HG03196 (cell line): ENCODE results near the gene FAM53B.
A peak's percentile ranks its signal among the peaks of the same experiment; 100 is the strongest.

ENCODE experiments used
- ATAC-seq: cut with Tn5 transposase; IDR thresholded peaks from one replicate; pipeline ENCODE4 v1.9.1; 2021; ENCODE audit not compliant: unreplicated experiment

Gene FAM53B

DNA sequence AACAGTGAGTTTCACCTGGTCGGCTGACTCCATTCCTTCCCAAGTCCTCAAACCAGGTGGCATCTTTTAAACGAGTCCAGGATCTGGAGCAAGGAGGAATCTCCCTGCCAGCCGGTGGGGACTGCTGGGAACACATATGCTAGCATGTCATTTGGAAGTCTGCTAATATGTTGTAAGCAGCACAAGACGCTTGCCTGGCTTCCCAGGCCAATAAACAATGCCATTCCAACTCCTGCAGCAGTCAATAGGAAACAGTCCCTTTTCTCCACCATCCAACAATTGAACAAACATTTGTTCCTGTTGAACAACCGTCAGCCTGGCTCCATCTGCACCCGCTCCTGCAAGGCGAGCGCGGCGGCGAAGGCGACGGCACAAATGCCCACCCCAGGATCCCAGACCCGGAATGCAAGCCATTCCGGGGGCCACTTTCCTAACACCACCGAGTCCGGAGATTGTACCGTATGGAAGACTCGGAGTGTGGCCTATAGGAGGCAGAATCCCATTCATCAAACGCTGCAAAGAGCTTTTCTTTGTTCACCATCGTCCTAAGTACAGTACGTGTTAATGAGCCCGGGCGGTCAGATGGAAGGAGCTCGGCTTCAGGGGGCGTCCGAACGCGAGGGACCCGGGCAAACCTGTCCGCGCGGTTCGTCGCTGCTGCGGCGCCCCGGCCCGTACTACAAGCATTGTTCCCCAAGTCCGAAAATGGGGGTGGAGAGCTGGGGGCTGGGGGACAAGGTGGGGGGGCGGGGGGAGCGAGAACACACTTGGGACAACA lies 1.6 kb downstream of the FAM53B start:
- no peak for ATAC-seq

- ATAC-seq, result no peak
Observed at GRCh38 chr10:124741922-124742412, 2.2 kb downstream of the FAM53B start.

GRCh38 chr10:124741281-124741921 lies 2.8 kb downstream of the FAM53B start:
- ATAC-seq, result peak; percentile 42

DNA sequence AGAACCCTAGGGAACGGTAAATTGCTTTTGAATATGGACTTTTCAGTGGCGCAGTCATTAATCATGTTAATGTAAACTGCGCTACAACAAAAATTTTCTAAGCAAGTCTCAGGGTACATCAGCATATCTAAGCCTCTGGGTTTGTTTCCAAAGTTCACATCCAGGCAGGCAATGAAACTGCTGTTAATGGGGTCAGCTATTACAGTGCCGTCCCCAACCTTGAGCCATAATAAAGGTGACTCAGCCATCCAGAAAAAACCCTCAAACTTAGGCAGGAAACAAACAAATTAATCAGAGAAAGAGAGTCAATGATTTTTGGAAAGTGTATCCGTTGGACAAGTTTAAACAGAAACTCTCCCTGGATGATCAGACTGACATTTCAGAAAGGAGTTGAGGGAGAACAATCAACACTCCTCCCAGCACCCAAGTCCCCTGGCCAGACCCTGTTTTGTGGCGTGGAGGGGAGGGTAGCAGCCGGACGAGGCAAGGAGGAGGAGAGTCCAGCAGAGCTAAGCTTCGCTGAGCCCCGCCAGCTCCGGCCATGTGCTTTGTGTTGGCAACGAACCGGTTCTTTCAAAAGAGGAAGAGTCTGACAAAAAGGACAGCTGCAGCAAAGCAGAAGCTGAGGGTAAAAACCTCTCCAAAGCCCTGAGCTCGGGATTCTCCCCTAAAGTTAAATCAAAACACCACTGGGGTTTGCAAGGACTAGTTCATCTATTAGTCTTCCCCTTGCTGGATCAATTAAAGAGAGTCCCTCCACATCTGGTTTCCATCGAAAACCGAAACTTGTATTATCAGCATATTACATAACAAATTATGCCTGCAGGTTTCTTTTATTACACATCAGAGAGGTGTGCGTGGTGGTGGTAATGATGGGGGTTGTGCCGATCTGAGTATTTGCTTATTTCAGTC lies 3.6 kb downstream of the FAM53B start:
- peak; percentile 18 for ATAC-seq

GRCh38 chr10:124739986-124740368 lies 4.2 kb downstream of the FAM53B start:
- ATAC-seq, result no peak

DNA sequence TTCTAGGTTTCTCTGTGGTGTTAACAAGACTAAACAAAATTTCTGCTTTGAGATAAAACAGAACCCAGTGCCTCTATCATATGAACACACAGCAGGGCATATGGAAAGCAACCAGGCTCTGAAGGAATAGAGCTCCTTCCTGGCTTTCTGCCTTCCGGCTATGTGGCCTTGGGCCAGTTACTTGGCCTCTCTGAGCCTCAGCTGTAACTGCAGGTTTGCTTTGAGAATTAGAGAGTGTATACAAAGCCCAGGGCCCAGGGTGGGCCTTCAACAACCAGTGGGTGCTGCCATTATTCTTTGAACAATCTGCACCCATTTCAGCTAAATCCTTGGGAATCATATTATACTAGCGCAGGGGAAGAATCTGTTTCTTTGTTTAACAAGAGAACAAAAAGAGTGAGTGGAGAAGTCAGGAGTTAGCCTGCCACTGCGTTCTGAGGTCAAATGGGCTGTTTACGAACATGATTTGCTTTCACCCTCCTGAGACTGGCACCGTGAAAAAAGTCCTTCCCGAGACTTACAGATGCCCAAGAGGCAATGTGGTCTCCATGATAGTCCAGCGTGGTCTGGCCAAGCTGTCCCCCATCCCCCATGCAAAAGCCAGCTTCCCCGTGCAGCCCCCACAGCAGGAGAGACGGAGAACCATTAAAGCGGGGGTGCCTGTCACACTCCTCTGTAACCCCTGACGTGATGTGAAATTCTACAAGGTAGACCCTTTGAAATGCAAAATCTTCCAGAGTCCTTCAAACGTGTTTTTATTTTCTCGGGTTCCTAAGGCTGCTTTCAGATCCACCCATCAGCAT lies 4.9 kb downstream of the FAM53B start:
- no peak for ATAC-seq

GRCh38 chr10:124738441-124738840 lies 5.7 kb downstream of the FAM53B start:
- no peak for ATAC-seq

DNA sequence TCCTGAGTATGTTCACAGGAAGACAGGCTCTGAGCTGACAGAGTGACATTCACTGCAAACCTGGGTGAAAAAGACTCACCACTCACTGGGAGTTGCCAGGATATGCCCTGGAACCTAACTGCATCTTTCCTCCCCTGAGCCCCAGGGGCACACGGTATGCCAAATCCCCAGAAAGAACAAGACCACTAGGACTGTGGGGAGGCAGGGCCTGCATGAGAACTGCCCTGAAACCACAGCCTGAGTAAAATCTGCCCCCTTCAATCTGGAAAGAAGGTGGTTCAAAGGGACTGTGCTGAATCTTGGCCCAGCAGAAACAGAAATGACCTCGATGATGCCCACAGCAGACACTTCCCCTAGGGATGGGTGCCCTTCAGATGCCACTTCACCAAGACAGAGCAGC lies 6.5 kb downstream of the FAM53B start:
- ATAC-seq, result no peak

DNA sequence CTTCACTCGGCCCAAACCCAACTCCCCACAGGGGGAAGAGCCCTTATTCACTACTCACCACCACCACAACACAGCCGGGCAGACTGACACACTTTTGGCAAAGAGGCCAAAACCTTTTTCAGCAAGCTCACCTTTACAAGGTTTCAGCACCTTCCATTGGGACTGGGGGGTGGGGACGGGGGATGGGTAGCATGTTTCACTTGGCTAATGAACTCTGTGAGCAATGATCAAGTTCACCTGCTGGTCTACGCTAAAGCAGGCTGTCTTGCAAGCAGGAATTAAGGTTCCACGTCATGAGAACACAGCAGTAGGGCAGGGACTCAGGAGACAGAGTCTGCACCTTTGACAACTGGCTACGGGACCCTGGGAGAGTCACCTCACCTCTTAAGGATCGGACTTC lies 7.0 kb downstream of the FAM53B start:
- no peak for ATAC-seq

- no peak for ATAC-seq
Observed at GRCh38 chr10:124736491-124737136, 7.6 kb downstream of the FAM53B start.

GRCh38 chr10:124735491-124736286 lies 8.5 kb downstream of the FAM53B start:
- no peak for ATAC-seq

GRCh38 chr10:124734311-124735166 lies 9.6 kb downstream of the FAM53B start:
- ATAC-seq, result no peak

DNA sequence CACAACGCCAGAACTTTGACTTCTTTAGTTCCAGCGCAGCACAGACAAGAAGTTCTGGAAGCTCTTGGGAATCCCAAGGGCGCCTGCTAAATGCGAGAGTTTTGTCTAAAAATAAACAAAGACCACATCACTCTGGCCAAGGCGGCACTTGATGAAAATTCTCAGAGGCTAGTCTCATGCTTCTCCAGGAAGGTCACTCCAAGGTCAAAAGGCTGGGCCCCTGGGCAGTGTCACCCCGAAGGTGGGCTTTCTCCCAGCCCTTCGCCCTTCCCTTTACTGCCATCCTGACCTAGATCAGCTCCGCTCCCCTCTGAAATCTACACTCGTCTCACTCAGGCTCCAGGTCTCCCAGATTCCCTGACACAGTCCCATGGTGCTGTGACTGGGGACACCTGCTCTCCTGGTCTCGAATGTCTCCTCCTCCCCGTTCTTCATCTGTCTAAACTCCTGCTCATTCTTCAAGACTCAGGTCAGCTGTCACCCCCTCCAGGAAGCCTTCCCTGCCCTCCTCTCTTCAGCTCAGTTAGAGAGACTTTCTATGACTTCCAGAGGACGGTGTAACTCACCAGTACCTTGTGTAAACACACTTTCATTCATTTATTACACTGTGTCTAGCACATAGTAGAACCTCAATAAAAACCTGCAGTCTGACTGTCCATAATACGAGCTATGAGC lies 10.5 kb downstream of the FAM53B start:
- ATAC-seq, result no peak

- peak; percentile 51 for ATAC-seq
Observed at GRCh38 chr10:124732931-124733570, 11.1 kb downstream of the FAM53B start.

DNA sequence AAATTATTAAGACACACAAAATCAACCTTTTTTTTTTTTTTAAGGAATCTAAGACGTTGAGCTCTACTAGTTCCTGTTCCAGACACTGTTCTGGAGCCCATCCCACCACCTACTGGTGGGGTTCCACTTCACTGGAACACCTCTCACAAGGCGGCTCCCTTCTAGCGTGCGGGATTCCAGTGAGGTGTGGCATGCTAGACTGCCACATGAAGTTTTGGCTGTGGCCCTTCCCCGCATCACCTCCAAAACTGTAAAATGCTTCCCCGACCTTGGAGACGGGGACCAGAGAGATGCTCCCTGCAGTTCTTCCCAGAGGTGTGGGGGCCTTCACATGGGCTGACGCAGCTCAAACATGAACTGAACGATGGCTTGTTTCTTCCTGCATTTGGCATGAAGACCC lies 12.6 kb downstream of the FAM53B start:
- ATAC-seq, result no peak

DNA sequence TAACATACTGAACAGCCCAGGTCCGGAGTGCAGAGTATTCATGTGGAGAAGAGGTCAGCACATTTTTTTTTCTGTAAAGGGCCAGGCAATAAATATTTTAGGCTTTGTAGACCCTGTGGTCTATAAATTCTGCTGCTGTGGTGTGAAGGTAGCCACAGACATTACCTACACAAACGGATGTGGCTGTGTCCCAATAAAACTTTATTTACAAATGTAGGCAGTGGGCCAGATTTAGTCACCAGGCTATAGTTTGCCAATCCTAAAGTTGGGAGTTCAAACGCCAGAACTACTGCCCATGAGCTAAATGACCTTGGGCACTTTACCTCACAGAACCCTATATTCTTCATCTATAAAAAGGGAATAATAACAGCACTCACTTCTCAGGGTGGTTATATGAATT lies 13.4 kb downstream of the FAM53B start:
- ATAC-seq, result no peak
